Nephron progenitor cell (in vitro differentiated cells): Measurements from ENCODE around the gene OR10H1.

Source experiments
- DNase-seq: peaks from one replicate; pipeline ENCODE4 v3.0.0; 2021
- H3K27ac Mint-ChIP-seq: 2 replicates; pipeline ENCODE4 v1.8.0; 2021; ENCODE audit warnings: mild to moderate bottlenecking, moderate library complexity, mixed read lengths
- H3K27me3 Mint-ChIP-seq: 2 replicates; pipeline ENCODE4 v1.8.0; 2021; ENCODE audit warnings: mild to moderate bottlenecking, low read depth, mixed read lengths; ENCODE audit not compliant: poor library complexity
- H3K36me3 Mint-ChIP-seq: 2 replicates; pipeline ENCODE4 v1.8.0; 2021; ENCODE audit warnings: low read depth, mixed read lengths
- H3K4me1 Mint-ChIP-seq: 2 replicates; pipeline ENCODE4 v1.8.0; 2021; ENCODE audit warnings: mixed read lengths
- H3K4me3 Mint-ChIP-seq: 2 replicates; pipeline ENCODE4 v1.8.0; 2021; ENCODE audit warnings: mild to moderate bottlenecking, moderate library complexity, mixed read lengths
- H3K9me3 Mint-ChIP-seq: 2 replicates; pipeline ENCODE4 v1.8.0; 2021; ENCODE audit warnings: mild to moderate bottlenecking, moderate library complexity, mixed read lengths
- CTCF ChIP-seq: fragments of 200-600 bp; sonication (generic); IDR thresholded peaks from 2 replicates; pipeline ENCODE4 v1.5.0; 2021; ENCODE audit warnings: antibody characterized with exemption

The OR10H1 gene

GRCh38 chr19:15815306-15815705, at the start of gene OR10H1:
OR10H1 (minus strand) TSS chr19:15815664; CDS start chr19:15808037, 7,627 bp downstream.
- H3K36me3 Mint-ChIP-seq = no peaks in the 10 kb centered on the region
- no peaks in the 10 kb centered on the region for H3K4me1 Mint-ChIP-seq
- no peak for DNase-seq
- no peak within 1 kb of the TSS for H3K27ac Mint-ChIP-seq
- H3K27me3 Mint-ChIP-seq = peaks cover 4% of the 10 kb centered on the region
- no peak for TF ChIP-seq CTCF
- H3K4me3 Mint-ChIP-seq = no peak within 1 kb of the TSS
- peaks cover 89% of the 10 kb centered on the region for H3K9me3 Mint-ChIP-seq

GRCh38 chr19:15864824-15865223, 49.4 kb upstream of the OR10H1 start:
- H3K27me3 Mint-ChIP-seq = no peaks in the 10 kb centered on the region
- no peaks in the 10 kb centered on the region for H3K36me3 Mint-ChIP-seq
- peaks cover 83% of the 10 kb centered on the region for H3K9me3 Mint-ChIP-seq
- H3K27ac Mint-ChIP-seq = no peak overlapping the region
- TF ChIP-seq CTCF = no peak
- no peak overlapping the region for H3K4me3 Mint-ChIP-seq
- DNase-seq = no peak
- H3K4me1 Mint-ChIP-seq = no peaks in the 10 kb centered on the region

GRCh38 chr19:15863272-15863671, 47.8 kb upstream of the OR10H1 start:
- Mint-ChIP-seq H3K36me3 (no peaks in the 10 kb centered on the region), H3K9me3 (peaks cover 82% of the 10 kb centered on the region), H3K4me3 (no peak overlapping the region), H3K27me3 (no peaks in the 10 kb centered on the region), H3K27ac (no peak overlapping the region), H3K4me1 (no peaks in the 10 kb centered on the region)
- no peak for TF ChIP-seq CTCF
- no peak for DNase-seq

GRCh38 chr19:15862444-15862843, 47.0 kb upstream of the OR10H1 start:
- Mint-ChIP-seq H3K36me3 (no peaks in the 10 kb centered on the region), H3K4me1 (no peaks in the 10 kb centered on the region), H3K9me3 (peaks cover 77% of the 10 kb centered on the region), H3K4me3 (no peak overlapping the region), H3K27me3 (no peaks in the 10 kb centered on the region), H3K27ac (no peak overlapping the region)
- DNase-seq = no peak
- TF ChIP-seq CTCF = no peak

GRCh38 chr19:15860522-15860921, 45.1 kb upstream of the OR10H1 start:
- no peak for TF ChIP-seq CTCF
- H3K36me3 Mint-ChIP-seq = no peaks in the 10 kb centered on the region
- peaks cover 79% of the 10 kb centered on the region for H3K9me3 Mint-ChIP-seq
- H3K4me1 Mint-ChIP-seq = no peaks in the 10 kb centered on the region
- H3K27ac Mint-ChIP-seq = no peak overlapping the region
- no peak for DNase-seq
- H3K4me3 Mint-ChIP-seq = no peak overlapping the region
- H3K27me3 Mint-ChIP-seq = no peaks in the 10 kb centered on the region

- Mint-ChIP-seq H3K4me3 (no peak overlapping the region), H3K9me3 (peaks cover 77% of the 10 kb centered on the region)
- no peak for DNase-seq
These were observed 43.7 kb upstream of the OR10H1 start for GRCh38 chr19:15859187-15859586.

More at GRCh38 chr19:15859187-15859586, 43.7 kb upstream of the OR10H1 start:
- H3K27me3 Mint-ChIP-seq = no peaks in the 10 kb centered on the region
- no peaks in the 10 kb centered on the region for H3K36me3 Mint-ChIP-seq
- TF ChIP-seq CTCF = no peak
- H3K27ac Mint-ChIP-seq = no peak overlapping the region
- no peaks in the 10 kb centered on the region for H3K4me1 Mint-ChIP-seq
